ENCODE data around the gene ZMYND8.
"Not testable (repeated sequence)": the region's sequence is repeated elsewhere in the genome, so short reads cannot be mapped to it uniquely, and the experiment has no call there.

The ZMYND8 gene

DNA sequence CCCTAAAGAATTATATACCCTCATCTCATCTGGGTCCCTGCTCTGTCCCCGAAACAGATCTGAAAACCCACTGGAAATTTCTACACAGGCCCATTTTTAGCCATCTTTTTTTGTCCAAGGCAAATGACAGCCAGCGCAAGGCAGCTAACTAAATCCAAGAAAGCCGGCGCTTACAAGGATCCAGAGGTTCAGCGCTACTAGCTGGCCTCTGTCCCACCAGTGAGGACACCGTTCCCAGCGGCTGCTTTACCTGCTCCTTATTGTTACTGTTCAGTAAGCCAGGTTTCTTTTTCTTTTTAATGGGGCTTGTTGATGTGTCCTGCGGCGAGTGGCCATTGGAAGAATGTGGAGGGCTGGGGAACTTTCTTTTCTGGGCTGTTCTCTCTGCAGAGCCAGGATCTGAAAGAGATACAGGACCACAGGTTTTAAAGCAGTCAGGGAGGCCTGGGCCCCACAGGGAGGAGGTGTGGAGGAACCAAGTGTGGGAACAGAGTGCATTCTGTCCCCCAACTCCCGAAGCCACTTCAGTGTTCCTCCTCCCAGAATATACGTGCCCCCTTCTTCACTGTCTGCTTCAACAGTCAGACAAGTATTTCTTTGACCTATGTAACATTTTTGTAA is 46.6 kb downstream of the ZMYND8 start:
- TF ChIP-seq, protein P1, sequence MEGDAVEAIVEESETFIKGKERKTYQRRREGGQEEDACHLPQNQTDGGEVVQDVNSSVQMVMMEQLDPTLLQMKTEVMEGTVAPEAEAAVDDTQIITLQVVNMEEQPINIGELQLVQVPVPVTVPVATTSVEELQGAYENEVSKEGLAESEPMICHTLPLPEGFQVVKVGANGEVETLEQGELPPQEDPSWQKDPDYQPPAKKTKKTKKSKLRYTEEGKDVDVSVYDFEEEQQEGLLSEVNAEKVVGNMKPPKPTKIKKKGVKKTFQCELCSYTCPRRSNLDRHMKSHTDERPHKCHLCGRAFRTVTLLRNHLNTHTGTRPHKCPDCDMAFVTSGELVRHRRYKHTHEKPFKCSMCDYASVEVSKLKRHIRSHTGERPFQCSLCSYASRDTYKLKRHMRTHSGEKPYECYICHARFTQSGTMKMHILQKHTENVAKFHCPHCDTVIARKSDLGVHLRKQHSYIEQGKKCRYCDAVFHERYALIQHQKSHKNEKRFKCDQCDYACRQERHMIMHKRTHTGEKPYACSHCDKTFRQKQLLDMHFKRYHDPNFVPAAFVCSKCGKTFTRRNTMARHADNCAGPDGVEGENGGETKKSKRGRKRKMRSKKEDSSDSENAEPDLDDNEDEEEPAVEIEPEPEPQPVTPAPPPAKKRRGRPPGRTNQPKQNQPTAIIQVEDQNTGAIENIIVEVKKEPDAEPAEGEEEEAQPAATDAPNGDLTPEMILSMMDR (conservative IDR thresholded peaks at IDR 0.05; ENCODE audit: low read depth, low read length), result no peak
- no peak overlapping the region for H3K4me3 ChIP-seq (ENCODE audit: low read length)
- no peak for DNase-seq (ENCODE audit: low read depth)

DNA sequence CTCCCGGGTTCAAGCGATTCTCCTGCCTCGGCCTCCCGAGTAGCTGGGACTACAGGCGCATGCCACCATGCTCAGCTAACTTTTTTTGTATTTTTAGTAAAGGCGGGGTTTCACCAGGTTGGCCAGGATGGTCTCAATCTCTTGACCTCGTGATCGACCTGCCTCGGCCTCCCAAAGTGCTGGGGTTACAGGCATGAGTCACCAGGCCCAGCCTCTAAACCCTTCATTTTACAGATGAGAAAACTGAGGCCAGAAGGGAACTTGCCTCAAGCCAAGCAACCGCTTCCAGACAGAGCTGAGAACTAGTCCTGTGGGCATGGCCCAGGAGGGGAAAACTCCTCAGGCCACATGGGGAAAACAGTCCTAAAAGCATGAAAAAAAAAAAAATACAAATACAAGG is 47.1 kb downstream of the ZMYND8 start:
- H3K4me3 ChIP-seq (ENCODE audit: low read length), result no peak overlapping the region
- TF ChIP-seq, protein P1 (conservative IDR thresholded peaks at IDR 0.05; ENCODE audit: low read depth, low read length), result no peak
- no peak for DNase-seq (ENCODE audit: low read depth)

DNA sequence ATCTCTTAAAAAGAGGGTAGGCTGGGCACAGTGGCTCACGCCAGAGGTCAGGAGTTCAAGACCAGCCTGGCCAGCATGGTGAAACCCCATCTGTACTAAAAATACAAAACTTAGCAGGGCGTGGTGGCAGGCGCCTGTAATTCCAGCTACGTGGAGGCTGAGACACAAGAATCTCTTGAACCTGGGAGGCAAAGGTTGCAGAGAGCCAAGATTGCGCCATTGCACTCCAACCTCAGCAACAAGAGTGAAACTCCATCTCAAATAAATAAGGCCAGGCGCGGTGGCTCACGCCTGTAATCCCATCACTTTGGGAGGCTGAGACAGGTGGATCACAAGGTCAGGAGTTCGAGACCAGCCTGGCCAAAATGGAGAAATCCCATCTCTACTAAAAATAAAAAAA is 48.9 kb downstream of the ZMYND8 start:
- not testable (repeated sequence) for DNase-seq (ENCODE audit: low read depth); H3K4me3 ChIP-seq (ENCODE audit: low read length)

DNA sequence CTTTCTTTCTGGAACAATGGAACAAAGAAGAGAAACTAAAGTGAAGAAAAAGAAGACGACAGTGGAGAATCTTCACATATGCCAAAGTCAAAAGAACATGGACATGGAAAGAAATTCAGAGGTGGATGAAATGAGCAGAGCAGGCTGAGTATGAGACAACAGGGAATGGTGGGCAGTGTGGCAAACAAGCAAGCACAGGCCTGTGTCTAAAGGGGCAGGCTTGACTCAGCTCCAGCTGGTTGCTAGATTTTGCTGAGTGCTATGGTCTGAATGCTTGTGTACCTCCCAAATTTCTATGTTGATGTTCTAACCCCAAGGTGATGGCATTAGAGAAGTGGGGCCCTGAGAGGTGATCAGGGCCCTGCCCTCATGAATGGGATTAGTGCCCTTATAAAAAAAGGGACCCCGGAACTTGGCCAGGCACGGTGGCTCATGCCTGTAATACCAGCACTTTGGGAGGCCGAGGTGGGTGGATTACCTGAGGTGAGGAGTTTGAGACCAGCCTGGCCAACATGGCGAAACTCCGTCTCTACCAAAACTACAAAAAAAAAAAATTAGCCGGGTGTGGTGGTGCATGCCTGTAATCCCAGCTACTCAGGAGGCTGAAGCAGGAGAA is 49.6 kb downstream of the ZMYND8 start:
- TF ChIP-seq, protein P1 (conservative IDR thresholded peaks at IDR 0.05; ENCODE audit: low read depth, low read length), result no peak
- no peak overlapping the region for H3K4me3 ChIP-seq (ENCODE audit: low read length)
- no peak for DNase-seq (ENCODE audit: low read depth)

DNA sequence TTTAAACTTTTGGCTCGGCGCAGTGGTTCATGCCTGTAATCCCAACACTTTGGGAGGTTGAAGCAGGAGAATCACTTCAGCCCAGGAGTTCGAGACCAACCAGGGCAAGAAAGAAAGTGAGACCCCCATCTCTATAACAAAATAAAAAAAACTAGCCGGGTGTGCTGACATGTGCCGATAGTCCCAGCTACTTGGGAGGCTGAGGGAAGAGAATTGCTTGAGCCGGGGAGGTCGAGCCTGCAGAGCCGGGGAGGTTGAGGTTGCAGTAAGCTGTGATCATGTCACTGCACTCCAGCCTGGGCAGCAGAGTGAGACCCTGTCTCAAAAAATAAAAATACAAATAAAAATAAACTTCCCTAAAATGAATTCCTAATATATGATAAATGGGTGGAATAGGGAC is 50.4 kb downstream of the ZMYND8 start:
- H3K4me3 ChIP-seq (ENCODE audit: low read length), result no peak overlapping the region
- no peak for DNase-seq (ENCODE audit: low read depth)
- TF ChIP-seq, protein P1 (conservative IDR thresholded peaks at IDR 0.05; ENCODE audit: low read depth, low read length), result no peak

DNA sequence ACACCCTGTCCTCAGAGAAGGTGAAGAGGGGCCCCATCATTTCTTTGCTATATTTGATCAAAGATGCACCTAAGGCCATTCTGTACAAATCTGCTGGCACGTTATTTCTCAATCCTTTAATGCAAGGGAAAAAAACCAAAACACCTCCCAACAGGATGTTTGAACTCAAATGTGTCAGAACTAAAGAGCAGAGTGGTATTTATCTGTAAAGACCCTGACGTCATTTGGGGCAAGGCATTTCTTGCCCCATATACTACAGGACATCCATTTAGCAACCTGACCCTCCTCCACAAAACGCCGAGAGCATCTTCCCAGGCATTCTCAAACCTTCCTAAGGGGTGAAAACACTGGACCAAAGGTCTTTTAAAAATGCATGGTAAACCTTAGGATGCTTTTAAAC is 50.8 kb downstream of the ZMYND8 start:
- no peak for DNase-seq (ENCODE audit: low read depth)
- TF ChIP-seq, protein P1 (conservative IDR thresholded peaks at IDR 0.05; ENCODE audit: low read depth, low read length), result no peak
- H3K4me3 ChIP-seq (ENCODE audit: low read length), result no peak overlapping the region

DNA sequence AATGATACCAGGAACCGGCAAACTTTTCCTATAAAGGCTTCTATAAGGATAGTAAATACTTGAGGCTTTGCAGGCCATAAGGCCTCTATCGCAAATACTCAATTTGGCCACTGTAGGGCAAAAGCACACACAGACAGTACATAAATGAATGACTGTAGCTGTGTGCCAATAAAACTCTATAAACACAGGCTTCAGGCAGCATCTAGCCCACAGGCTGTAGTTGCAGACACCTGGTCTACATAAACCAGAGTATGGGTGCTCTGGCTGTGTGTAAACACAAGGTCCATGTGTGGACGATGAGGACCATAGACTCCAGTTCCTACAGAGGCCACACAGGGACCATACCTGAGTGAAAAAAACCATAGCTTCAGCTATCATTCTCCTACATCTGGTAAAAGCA is 52.2 kb downstream of the ZMYND8 start:
- H3K4me3 ChIP-seq (ENCODE audit: low read length), result no peak overlapping the region
- no peak for DNase-seq (ENCODE audit: low read depth)
- TF ChIP-seq, protein P1 (conservative IDR thresholded peaks at IDR 0.05; ENCODE audit: low read depth, low read length), result no peak
